Caco-2 (cell line): ENCODE results near the gene OR52E1. TPM values are rescaled to one million over a fixed set of nuclear protein-coding genes. Genes with fewer than 3 reads are reported as not detected.

Experiments used
- BruUV-seq: library from RNA; stranded (reverse); fragments of 400-500 nt; replicated peaks from 2 replicates; lab custom pipeline; 2021; lab: Mats Ljungman, UMichigan
- CTCF ChIA-PET: fragments of 300-600 bp; sonication (Branson Sonifier 250); formaldehyde crosslinking; loops from one replicate; lab custom pipeline; 2022; ENCODE audit warnings: antibody characterized with exemption; lab: Charles Lee
- POLR2A ChIA-PET: fragments of 300-600 bp; sonication (Branson Sonifier 250); formaldehyde crosslinking; loops from one replicate; lab custom pipeline; 2022; ENCODE audit warnings: antibody characterized with exemption; lab: Charles Lee
- DNase-seq, 2 experiments: peaks; one replicate each; pipeline versions ENCODE4 v3.0.0 to v3.0.0-alpha.2; 2020 to 2022
- H3K27me3 ChIP-seq: replicated peaks from 2 replicates; pipeline ENCODE4 v1.6.0; 2011; ENCODE audit warnings: low read length; ENCODE audit not compliant: control insufficient read depth, insufficient read depth
- H3K36me3 ChIP-seq: 2 replicates; pipeline ENCODE4 v1.5.1; 2011; ENCODE audit warnings: low read length; ENCODE audit not compliant: control insufficient read depth, insufficient read depth
- H3K4me1 ChIP-seq: fragments of 250-450 bp; sonication (Bioruptor Pico); 2 replicates; pipeline ENCODE4 v1.5.1; 2020; ENCODE audit warnings: mild to moderate bottlenecking
- H3K4me3 ChIP-seq: 2 replicates; pipeline ENCODE4 v1.5.1; 2011; ENCODE audit warnings: low read depth, mild to moderate bottlenecking, control low read depth, low read length
- H3K9me3 ChIP-seq: fragments of 250-450 bp; sonication (Bioruptor Pico); 2 replicates; pipeline ENCODE4 v1.5.1; 2020; ENCODE audit warnings: mild to moderate bottlenecking, moderate library complexity
- H3K27ac Mint-ChIP-seq: one replicate; pipeline ENCODE4 v1.8.0; 2022; ENCODE audit warnings: mixed read lengths; ENCODE audit not compliant: unreplicated experiment
- H3K27me3 Mint-ChIP-seq: one replicate; pipeline ENCODE4 v1.8.0; 2022; ENCODE audit warnings: mixed read lengths; ENCODE audit not compliant: insufficient read depth, unreplicated experiment
- H3K36me3 Mint-ChIP-seq: one replicate; pipeline ENCODE4 v1.8.0; 2022; ENCODE audit warnings: mild to moderate bottlenecking, mixed read lengths; ENCODE audit not compliant: insufficient read depth, unreplicated experiment
- H3K4me1 Mint-ChIP-seq: one replicate; pipeline ENCODE4 v1.8.0; 2022; ENCODE audit warnings: low read depth, mixed read lengths; ENCODE audit not compliant: unreplicated experiment
- H3K4me3 Mint-ChIP-seq: one replicate; pipeline ENCODE4 v1.8.0; 2022; ENCODE audit warnings: mild to moderate bottlenecking, moderate library complexity, mixed read lengths; ENCODE audit not compliant: unreplicated experiment
- H3K9me3 Mint-ChIP-seq: one replicate; pipeline ENCODE4 v1.8.0; 2022; ENCODE audit warnings: mixed read lengths; ENCODE audit not compliant: unreplicated experiment
- intact Hi-C: fragments of 100-400 bp; cut with micrococcal nuclease; formaldehyde crosslinking; loops from one replicate; pipeline ENCODE4 v1.10.0; 2022; ENCODE audit not compliant: unreplicated experiment
- total RNA-seq: library from RNA; stranded (reverse); gene quantifications from 2 replicates; pipeline ENCODE4 v1.2.3, GENCODE V29; 2022
- TF ChIP-seq, protein P1 (sequence below), 2 experiments: fragments of 200-600 bp in 1 of 2; IDR thresholded peaks; 1 replicate in 1 of 2; 2 replicates in 1 of 2; pipeline versions ENCODE4 v1.5.1 to v1.8.0; 2011 to 2022; ENCODE audit warnings: antibody characterized with exemption in 1 of 2, control low read depth in 1 of 2, inconsistent platforms in 1 of 2, low read depth in 1 of 2, low read length in 1 of 2, mild to moderate bottlenecking in 1 of 2, moderate library complexity in 1 of 2; ENCODE audit not compliant: insufficient read depth in 1 of 2, severe bottlenecking in 1 of 2, unreplicated experiment in 1 of 2

The OR52E1 gene
- total RNA-seq, 1 experiment from 2014 or later, result not detected

DNA sequence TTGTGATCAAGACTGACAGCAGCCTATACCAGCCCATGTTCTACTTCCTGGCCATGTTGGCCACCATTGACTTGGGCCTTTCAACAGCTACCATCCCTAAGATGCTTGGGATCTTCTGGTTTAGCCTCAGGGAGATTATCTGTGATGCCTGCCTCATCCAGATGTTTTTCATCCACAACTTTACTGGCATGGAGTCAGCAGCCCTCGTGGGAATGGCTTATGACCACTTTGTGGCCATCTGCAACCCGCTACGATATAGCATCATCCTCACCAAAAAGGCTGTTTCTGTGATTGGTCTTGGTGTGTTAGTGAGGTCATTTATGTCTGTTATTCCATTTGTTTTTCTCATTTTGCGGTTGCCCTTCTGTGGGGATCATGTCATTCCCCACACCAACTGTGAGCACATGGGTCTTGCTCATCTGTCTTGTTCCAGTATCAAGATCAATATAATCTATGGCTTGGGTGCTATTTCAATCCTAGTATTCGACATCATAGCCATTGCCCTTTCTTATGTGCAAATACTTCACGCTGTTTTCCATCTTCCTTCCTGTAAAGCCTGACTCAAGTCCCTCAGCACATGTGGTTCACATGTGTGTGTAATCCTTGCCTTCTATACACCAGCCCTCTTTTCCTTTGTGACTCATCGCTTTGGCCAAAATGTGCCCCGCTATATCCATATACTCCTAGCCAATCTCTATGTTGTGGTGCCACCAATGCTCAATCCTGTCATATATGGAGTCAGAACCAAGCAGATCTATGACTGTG is 23.6 kb downstream of the OR52E1 start:
- Histone ChIP-seq H3K9me3 (no peaks in the 10 kb centered on the region), H3K27me3 (no peaks in the 10 kb centered on the region), H3K4me1 (no peaks in the 10 kb centered on the region), H3K36me3 (no peaks in the 10 kb centered on the region), H3K4me3 (no peak overlapping the region)
- Mint-ChIP-seq H3K4me3 (no peak overlapping the region), H3K27me3 (peaks cover 11% of the 10 kb centered on the region), H3K27ac (no peak overlapping the region), H3K36me3 (no peaks in the 10 kb centered on the region), H3K9me3 (no peaks in the 10 kb centered on the region), H3K4me1 (no peaks in the 10 kb centered on the region)
- ChIA-PET POLR2A (no interaction called here), CTCF (no interaction called here)
- intact Hi-C loops, result no loop called here
- TF ChIP-seq, protein P1, sequence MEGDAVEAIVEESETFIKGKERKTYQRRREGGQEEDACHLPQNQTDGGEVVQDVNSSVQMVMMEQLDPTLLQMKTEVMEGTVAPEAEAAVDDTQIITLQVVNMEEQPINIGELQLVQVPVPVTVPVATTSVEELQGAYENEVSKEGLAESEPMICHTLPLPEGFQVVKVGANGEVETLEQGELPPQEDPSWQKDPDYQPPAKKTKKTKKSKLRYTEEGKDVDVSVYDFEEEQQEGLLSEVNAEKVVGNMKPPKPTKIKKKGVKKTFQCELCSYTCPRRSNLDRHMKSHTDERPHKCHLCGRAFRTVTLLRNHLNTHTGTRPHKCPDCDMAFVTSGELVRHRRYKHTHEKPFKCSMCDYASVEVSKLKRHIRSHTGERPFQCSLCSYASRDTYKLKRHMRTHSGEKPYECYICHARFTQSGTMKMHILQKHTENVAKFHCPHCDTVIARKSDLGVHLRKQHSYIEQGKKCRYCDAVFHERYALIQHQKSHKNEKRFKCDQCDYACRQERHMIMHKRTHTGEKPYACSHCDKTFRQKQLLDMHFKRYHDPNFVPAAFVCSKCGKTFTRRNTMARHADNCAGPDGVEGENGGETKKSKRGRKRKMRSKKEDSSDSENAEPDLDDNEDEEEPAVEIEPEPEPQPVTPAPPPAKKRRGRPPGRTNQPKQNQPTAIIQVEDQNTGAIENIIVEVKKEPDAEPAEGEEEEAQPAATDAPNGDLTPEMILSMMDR (IDR thresholded peaks at IDR 0.05; ENCODE audit: insufficient read depth in 1 of 2, low read depth in 1 of 2, low read length in 1 of 2, severe bottlenecking in 1 of 2, unreplicated experiment in 1 of 2), result no peak
- BruUV-seq, result no TSS peak
- no peak for DNase-seq

DNA sequence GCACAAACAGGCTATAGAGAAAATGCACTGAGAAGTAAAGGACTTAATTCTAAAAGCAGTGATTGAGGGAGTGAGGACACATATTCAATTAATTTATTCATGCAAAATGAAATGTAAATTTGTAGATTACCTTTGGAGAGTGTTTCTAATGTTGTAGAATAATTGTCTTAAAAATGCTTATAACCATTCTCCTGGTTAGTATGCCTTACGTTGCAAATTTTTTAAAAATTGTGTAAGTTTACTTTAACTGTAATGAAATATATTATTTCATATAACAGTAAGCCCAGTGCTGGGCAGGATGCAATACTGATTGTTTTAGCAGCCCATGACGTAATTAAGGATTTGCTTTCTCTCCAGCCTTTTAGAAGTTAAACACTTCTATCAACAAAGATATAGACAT is 26.6 kb downstream of the OR52E1 start:
- BruUV-seq, result no TSS peak
- ChIA-PET CTCF (interaction anchor here (0.6 kb wide), 1 partner anchor 8 kb away, joined by 3 read pairs; no protein-coding TSS in a partner anchor), POLR2A (no interaction called here)
- Mint-ChIP-seq H3K36me3 (no peaks in the 10 kb centered on the region), H3K27ac (no peak overlapping the region), H3K4me3 (no peak overlapping the region), H3K4me1 (no peaks in the 10 kb centered on the region), H3K27me3 (peaks cover 7% of the 10 kb centered on the region), H3K9me3 (no peaks in the 10 kb centered on the region)
- Histone ChIP-seq H3K4me3 (no peak overlapping the region), H3K4me1 (no peaks in the 10 kb centered on the region), H3K36me3 (no peaks in the 10 kb centered on the region), H3K9me3 (no peaks in the 10 kb centered on the region), H3K27me3 (no peaks in the 10 kb centered on the region)
- intact Hi-C loops, result no loop called here
- DNase-seq, result no peak
- TF ChIP-seq, protein P1 (IDR thresholded peaks at IDR 0.05; ENCODE audit: insufficient read depth in 1 of 2, low read depth in 1 of 2, low read length in 1 of 2, severe bottlenecking in 1 of 2, unreplicated experiment in 1 of 2), result no peak

DNA sequence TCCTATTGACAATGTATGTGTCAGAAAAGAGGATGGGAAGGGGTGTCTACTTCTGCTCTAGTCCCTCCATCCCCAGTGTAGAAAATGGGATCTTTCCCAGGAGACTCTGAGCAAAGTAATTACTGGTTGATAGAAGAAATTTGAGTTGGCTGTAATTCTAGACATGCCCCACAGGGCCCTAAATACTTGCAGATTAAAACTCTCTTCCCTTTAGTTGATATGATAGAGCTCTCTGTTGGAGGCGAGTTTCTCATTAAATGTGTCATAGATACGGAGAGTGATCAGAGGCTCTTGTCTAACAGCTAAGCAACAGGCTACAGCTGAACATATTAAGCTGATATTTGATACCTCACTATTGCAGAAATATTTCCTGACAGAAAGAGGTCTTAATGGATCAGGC is 32.9 kb downstream of the OR52E1 start:
- no peaks in the 10 kb centered on the region for H3K4me1 ChIP-seq
- ChIA-PET POLR2A (no interaction called here), CTCF (no interaction called here)
- Mint-ChIP-seq H3K27me3 (peaks cover 11% of the 10 kb centered on the region), H3K4me3 (no peak overlapping the region), H3K9me3 (peaks cover 5% of the 10 kb centered on the region), H3K27ac (no peak overlapping the region), H3K4me1 (no peaks in the 10 kb centered on the region), H3K36me3 (no peaks in the 10 kb centered on the region)
- DNase-seq, result no peak
- H3K9me3 ChIP-seq, result no peaks in the 10 kb centered on the region
- no peak overlapping the region for H3K4me3 ChIP-seq
- H3K36me3 ChIP-seq, result no peaks in the 10 kb centered on the region
- no peaks in the 10 kb centered on the region for H3K27me3 ChIP-seq
- intact Hi-C loops, result no loop called here
- BruUV-seq, result no TSS peak
- TF ChIP-seq, protein P1 (IDR thresholded peaks at IDR 0.05; ENCODE audit: insufficient read depth in 1 of 2, low read depth in 1 of 2, low read length in 1 of 2, severe bottlenecking in 1 of 2, unreplicated experiment in 1 of 2), result no peak
